HepG2 (cell line): ENCODE data around the gene ELN. TPM values are rescaled to one million over a fixed set of nuclear protein-coding genes. Genes with fewer than 3 reads are reported as not detected.

Source experiments
- ATAC-seq: fragments of 200-7000 bp; cut with Tn5 transposase; 3 replicates; pipeline ENCODE4 v1.9.1; 2020; ENCODE audit warnings: mild to moderate bottlenecking, moderate library complexity
- BruUV-seq: library from RNA; stranded (reverse); fragments of 400-500 nt; replicated peaks from 2 replicates; lab custom pipeline; 2021; lab: Mats Ljungman, UMichigan
- CTCF ChIA-PET: fragments of 300-600 bp; formaldehyde crosslinking; extraction: SDS; loops from one replicate; lab custom pipeline; 2021; ENCODE audit warnings: low total read pairs, inconsistent platforms, low intra/inter-chr PET ratio; lab: Yijun Ruan, JAX
- POLR2A ChIA-PET: fragments of 350-600 bp; sonication (Branson Sonifier 250); formaldehyde crosslinking; loops from one replicate; lab custom pipeline; 2020; ENCODE audit warnings: antibody characterized with exemption, inconsistent platforms; lab: Yijun Ruan, JAX
- DNase-seq: peaks from one replicate; pipeline ENCODE4 v3.0.0-alpha.2; 2015; ENCODE audit warnings: low spot score
- FAIRE-seq: peaks from 3 replicates; lab custom pipeline; 2011; peaks lifted over from hg19 to GRCh38; lab: Jason Lieb, UNC
- H2AFZ ChIP-seq: one replicate; pipeline ENCODE4 v1.6.1; 2011; ENCODE audit warnings: low read length, inconsistent platforms
- H3K27ac ChIP-seq: fragments of 300-600 bp; 3 replicates; pipeline ENCODE4 v1.8.0; 2011; ENCODE audit warnings: mixed run types, mild to moderate bottlenecking, mixed read lengths, low read length, inconsistent platforms; ENCODE audit not compliant: insufficient read depth; ENCODE audit errors: extremely low read length
- H3K27me3 ChIP-seq, 2 experiments: fragments of 200-600 bp in 1 of 2; 2 replicates in 1 of 2; 3 replicates in 1 of 2; pipeline versions ENCODE4 v1.6.0 to v1.8.0; 2011; ENCODE audit warnings: low read length in 2 of 2, mild to moderate bottlenecking in 2 of 2, moderate library complexity in 2 of 2, inconsistent platforms in 1 of 2; ENCODE audit not compliant: insufficient read depth in 2 of 2, control insufficient read depth in 1 of 2
- H3K36me3 ChIP-seq, 2 experiments: fragments of 200-600 bp in 1 of 2; replicated peaks in 1 of 2; 2 replicates in 1 of 2; 3 replicates in 1 of 2; pipeline versions ENCODE4 v1.5.1 to v1.8.0; 2011; ENCODE audit warnings: low read length in 2 of 2, inconsistent platforms in 1 of 2; ENCODE audit not compliant: insufficient read depth in 2 of 2, control insufficient read depth in 1 of 2
- H3K4me1 ChIP-seq: 2 replicates; pipeline ENCODE4 v1.5.1; 2012; ENCODE audit warnings: low read length, inconsistent platforms; ENCODE audit not compliant: insufficient read depth
- H3K4me2 ChIP-seq: 2 replicates; pipeline ENCODE4 v1.6.0; 2011; ENCODE audit warnings: low read depth, low read length, inconsistent platforms
- H3K4me3 ChIP-seq, 3 experiments: fragments of 200-600 bp in 1 of 3; sonication (generic), shearing (Covaris generic) in 1 of 3; replicated peaks in 1 of 3; 2 replicates each; pipeline ENCODE4 v1.5.1; 2011 to 2016; ENCODE audit warnings: low read length in 3 of 3, inconsistent platforms in 2 of 3, low read depth in 2 of 3, mild to moderate bottlenecking in 2 of 3, control low read depth in 1 of 3, mixed read lengths in 1 of 3; ENCODE audit not compliant: insufficient read depth in 1 of 3
- H3K79me2 ChIP-seq: one replicate; pipeline ENCODE4 v1.6.1; 2011; ENCODE audit warnings: low read length, inconsistent platforms; ENCODE audit not compliant: insufficient read depth
- H3K9ac ChIP-seq: 2 replicates; pipeline ENCODE4 v1.6.0; 2011; ENCODE audit warnings: mild to moderate bottlenecking, low read depth, low read length, inconsistent platforms; ENCODE audit not compliant: insufficient read depth
- H3K9me3 ChIP-seq: 2 replicates; pipeline ENCODE4 v1.5.1; 2012; ENCODE audit warnings: mild to moderate bottlenecking, low read length
- H4K20me1 ChIP-seq: 2 replicates; pipeline ENCODE4 v1.6.0; 2011; ENCODE audit warnings: inconsistent platforms, mild to moderate bottlenecking, low read length, moderate library complexity; ENCODE audit not compliant: insufficient read depth
- CC2D1A ChIP-seq: sonication (generic); formaldehyde crosslinking; IDR thresholded peaks from 2 replicates; pipeline ENCODE4 v1.8.1; 2023; ENCODE audit warnings: mild to moderate bottlenecking, missing genetic modification reagents
- FOSL2 ChIP-seq: sonication (generic); formaldehyde crosslinking; IDR thresholded peaks from 2 replicates; pipeline ENCODE4 v1.4.0; 2020; ENCODE audit warnings: missing genetic modification reagents
- HNRNPL ChIP-seq: fragments of 200-400 bp; formaldehyde crosslinking; IDR thresholded peaks from 2 replicates; pipeline ENCODE4 v1.6.1; 2017; ENCODE audit warnings: mild to moderate bottlenecking, low read depth, low read length
- ZNF670 ChIP-seq: sonication (generic); formaldehyde crosslinking; IDR thresholded peaks from 2 replicates; pipeline ENCODE4 v1.8.0; 2022; ENCODE audit warnings: mild to moderate bottlenecking, missing genetic modification reagents, borderline replicate concordance
- WGBS: methylation state at CpG from one replicate; pipeline ENCODE4 v1.1.6; 2017; ENCODE audit warnings: low lambda C conversion rate; 5-methylcytosine and 5-hydroxymethylcytosine counted together
- in situ Hi-C: cut with HindIII; loops from 2 replicates; pipeline ENCODE4 v1.10.0; 2017; ENCODE audit warnings: low pct_unique_long_range_greater_than_20kb; ENCODE audit not compliant: extremely low pct_ligation_motif_present
- intact Hi-C: fragments of 100-400 bp; cut with micrococcal nuclease; formaldehyde crosslinking; loops from one replicate; pipeline ENCODE4 v1.10.0; 2022; ENCODE audit not compliant: unreplicated experiment
- polyA plus RNA-seq, 8 experiments: library from polyadenylated mRNA; depleted of rRNA in 3 of 8; stranded (reverse) in 7 of 8; unstranded in 1 of 8; fragments of >200 nt; fragmentation: Illumina TruSeq in 4 of 8; extraction: Trizol in 4 of 8; gene quantifications; 2 replicates each; pipeline versions ENCODE4 v1.2.1 to v1.2.3, GENCODE V29; 2011 to 2016; ENCODE audit warnings: low read depth in 4 of 8, missing spikeins in 1 of 8, mixed read lengths in 1 of 8; ENCODE audit not compliant: insufficient read depth in 1 of 8
- total RNA-seq, 5 experiments: library from RNA; depleted of rRNA; stranded (reverse); fragments of >200 nt; fragmentation: Illumina TruSeq; extraction: Trizol; gene quantifications; 2 replicates each; pipeline ENCODE4 v1.2.3, GENCODE V29; 2016; ENCODE audit warnings: low read depth in 1 of 5
- TF ChIP-seq, protein P1 (sequence below): sonication (generic); formaldehyde crosslinking; IDR thresholded peaks from 2 replicates; pipeline ENCODE4 v1.5.0; 2020; ENCODE audit warnings: missing genetic modification reagents, mild to moderate bottlenecking, borderline replicate concordance
- TF ChIP-seq, protein P2 (sequence below): fragments of 450-650 bp; IDR thresholded peaks from 2 replicates; pipeline ENCODE4 v1.6.1; 2016

Gene ELN
- total and polyA plus RNA-seq, 2 of the 13 experiments (the other 11 are each of a cell fraction or from before 2014, with no cell fraction given) = 0.15 to 0.37 TPM

DNA sequence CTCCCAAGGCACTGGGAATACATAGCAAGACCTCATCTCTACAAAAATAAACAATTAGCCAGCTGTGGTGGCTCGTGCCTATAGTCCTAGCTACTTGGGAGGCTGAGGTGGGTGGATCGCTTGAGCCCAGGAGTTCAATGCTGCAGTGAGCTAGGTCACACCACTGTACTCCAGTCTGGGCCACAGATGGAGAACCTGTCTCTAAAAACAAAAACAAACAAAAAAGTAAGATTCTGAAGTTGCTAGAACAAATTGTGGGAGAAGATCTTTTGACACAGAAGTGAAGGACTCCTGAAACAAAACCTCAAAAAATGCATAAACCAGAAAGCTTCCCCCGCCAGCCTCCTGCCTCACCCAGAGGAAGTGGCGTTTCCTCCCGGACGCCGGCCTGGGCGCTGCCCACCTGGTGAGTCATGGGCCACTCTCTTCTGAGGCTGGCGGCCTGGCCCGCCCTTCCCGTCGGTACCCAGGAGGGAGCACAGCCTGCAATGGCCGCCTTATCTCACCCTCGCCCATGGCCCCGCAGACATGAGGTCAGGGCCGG, 25.4 kb upstream of the ELN start:
- H3K4me3 ChIP-seq = no peak overlapping the region
- no peaks in the 10 kb centered on the region for H4K20me1 ChIP-seq
- intact Hi-C loops = no loop called here
- H3K36me3 ChIP-seq = no peaks in the 10 kb centered on the region
- no peak for DNase-seq
- 26% methylated on average over 4 of the region's 16 CpGs for WGBS
- peaks cover 3 to 22% of the 10 kb centered on the region in 2 experiments; a peak in 2 of 5 replicates for H3K27me3 ChIP-seq
- no peak overlapping the region for H3K27ac ChIP-seq
- no peaks in the 10 kb centered on the region for H3K4me1 ChIP-seq
- POLR2A ChIA-PET = no interaction called here
- no peak overlapping the region for H3K9ac ChIP-seq
- no TSS peak for BruUV-seq
- in situ Hi-C loops = no loop called here
- no peaks in the 10 kb centered on the region for H3K79me2 ChIP-seq
- no peaks in the 10 kb centered on the region for H3K9me3 ChIP-seq
- TF ChIP-seq FOSL2 (CRISPR knock-in tag) = 0 out of 2 replicates have a peak, but pooled peaks have one; percentile 35
- no peak for TF ChIP-seq CC2D1A (CRISPR knock-in tag)
- TF ChIP-seq HNRNPL = 0 out of 2 replicates have a peak, but pooled peaks have one; percentile 32
- TF ChIP-seq, all 625 proteins: peak for 2
- ATAC-seq (peak; percentile 38; the same call in 1 of the 3 replicates), FAIRE-seq (no peak)
- Histone ChIP-seq H3K4me2 (no peak overlapping the region), H2AFZ (no peak overlapping the region)
- CTCF ChIA-PET = no interaction called here

DNA sequence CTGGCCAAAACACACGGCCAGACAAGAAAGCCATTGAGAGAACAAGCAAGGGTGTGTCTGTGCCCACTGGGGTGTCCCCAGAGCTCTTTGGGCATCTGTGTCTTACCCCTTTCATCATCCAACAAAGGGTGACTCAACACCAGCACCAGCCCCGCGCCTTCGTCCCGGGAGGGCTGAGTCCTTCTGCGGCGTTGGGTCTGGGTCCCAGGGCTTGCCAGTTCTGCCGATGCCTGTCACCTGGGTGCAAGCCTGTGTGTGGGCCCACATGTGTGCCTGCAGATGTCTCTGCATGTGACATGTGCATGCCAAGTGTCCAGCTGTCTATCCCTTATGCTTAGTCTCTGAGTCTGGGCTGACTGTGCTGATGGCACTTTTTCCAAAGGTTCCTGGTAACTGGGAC, 24.4 kb upstream of the ELN start:
- no peak for TF ChIP-seq ZNF670
- TF ChIP-seq, protein P1, sequence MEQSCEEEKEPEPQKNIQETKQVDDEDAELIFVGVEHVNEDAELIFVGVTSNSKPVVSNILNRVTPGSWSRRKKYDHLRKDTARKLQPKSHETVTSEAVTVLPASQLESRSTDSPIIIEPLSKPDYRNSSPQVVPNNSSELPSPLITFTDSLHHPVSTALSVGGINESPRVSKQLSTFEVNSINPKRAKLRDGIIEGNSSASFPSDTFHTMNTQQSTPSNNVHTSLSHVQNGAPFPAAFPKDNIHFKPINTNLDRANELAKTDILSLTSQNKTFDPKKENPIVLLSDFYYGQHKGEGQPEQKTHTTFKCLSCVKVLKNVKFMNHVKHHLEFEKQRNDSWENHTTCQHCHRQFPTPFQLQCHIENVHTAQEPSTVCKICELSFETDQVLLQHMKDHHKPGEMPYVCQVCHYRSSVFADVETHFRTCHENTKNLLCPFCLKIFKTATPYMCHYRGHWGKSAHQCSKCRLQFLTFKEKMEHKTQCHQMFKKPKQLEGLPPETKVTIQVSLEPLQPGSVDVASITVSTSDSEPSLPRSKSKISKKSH (CRISPR knock-in tag) = no peak
- TF ChIP-seq, protein P2, sequence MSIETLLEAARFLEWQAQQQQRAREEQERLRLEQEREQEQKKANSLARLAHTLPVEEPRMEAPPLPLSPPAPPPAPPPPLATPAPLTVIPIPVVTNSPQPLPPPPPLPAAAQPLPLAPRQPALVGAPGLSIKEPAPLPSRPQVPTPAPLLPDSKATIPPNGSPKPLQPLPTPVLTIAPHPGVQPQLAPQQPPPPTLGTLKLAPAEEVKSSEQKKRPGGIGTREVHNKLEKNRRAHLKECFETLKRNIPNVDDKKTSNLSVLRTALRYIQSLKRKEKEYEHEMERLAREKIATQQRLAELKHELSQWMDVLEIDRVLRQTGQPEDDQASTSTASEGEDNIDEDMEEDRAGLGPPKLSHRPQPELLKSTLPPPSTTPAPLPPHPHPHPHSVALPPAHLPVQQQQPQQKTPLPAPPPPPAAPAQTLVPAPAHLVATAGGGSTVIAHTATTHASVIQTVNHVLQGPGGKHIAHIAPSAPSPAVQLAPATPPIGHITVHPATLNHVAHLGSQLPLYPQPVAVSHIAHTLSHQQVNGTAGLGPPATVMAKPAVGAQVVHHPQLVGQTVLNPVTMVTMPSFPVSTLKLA = peak; percentile 85
- TF ChIP-seq, all 625 proteins: peak for 1
- no TSS peak for BruUV-seq
- Histone ChIP-seq H2AFZ (no peak overlapping the region), H3K9me3 (no peaks in the 10 kb centered on the region), H3K4me1 (no peaks in the 10 kb centered on the region), H3K4me2 (no peak overlapping the region), H3K4me3 (no peak overlapping the region), H3K79me2 (no peaks in the 10 kb centered on the region), H3K36me3 (no peaks in the 10 kb centered on the region), H3K27ac (no peak overlapping the region), H3K27me3 (peaks cover 3 to 25% of the 10 kb centered on the region in 2 experiments; a peak in 2 of 5 replicates), H4K20me1 (no peaks in the 10 kb centered on the region), H3K9ac (no peak overlapping the region)
- ATAC-seq = no peak
- intact Hi-C loops = no loop called here
- ChIA-PET CTCF (no interaction called here), POLR2A (no interaction called here)
- no peak for FAIRE-seq
- in situ Hi-C loops = no loop called here
- DNase-seq = no peak
- 45% methylated on average over 5 of the region's 8 CpGs for WGBS
